Common myeloid progenitor, CD34-positive (primary cell): ENCODE measurements around the gene PLXNB2.

Source experiments
- CTCF ChIA-PET: fragments of 350-600 bp; sonication (Branson Sonifier 250); formaldehyde crosslinking; loops from one replicate; lab custom pipeline; 2021; ENCODE audit warnings: antibody characterized with exemption; lab: Charles Lee
- POLR2A ChIA-PET: fragments of 350-600 bp; sonication (Branson Sonifier 250); formaldehyde crosslinking; loops from one replicate; lab custom pipeline; 2021; ENCODE audit warnings: antibody characterized with exemption; lab: Charles Lee
- DNase-seq, 3 donors: peaks; one replicate each; pipeline versions ENCODE4 v3.0.0 to v3.0.0-alpha.2; 2013
- H3K27ac ChIP-seq, 2 experiments: 1 replicate in 1 of 2; 2 replicates in 1 of 2; pipeline ENCODE4 v1.7.0; 2013; ENCODE audit warnings: inconsistent platforms in 2 of 2, low read length in 2 of 2, mild to moderate bottlenecking in 2 of 2, low read depth in 1 of 2, moderate library complexity in 1 of 2; ENCODE audit not compliant: severe bottlenecking in 2 of 2, insufficient read depth in 1 of 2, poor library complexity in 1 of 2
- H3K27me3 ChIP-seq, 5 experiments: replicated peaks in 2 of 5; 1 replicate in 3 of 5; 2 replicates in 2 of 5; pipeline versions ENCODE4 v1.6.1 to v1.7.0; 2013; ENCODE audit warnings: low read length in 4 of 5, mild to moderate bottlenecking in 2 of 5, moderate library complexity in 2 of 5, inconsistent platforms in 1 of 5; ENCODE audit not compliant: insufficient read depth in 5 of 5, control insufficient read depth in 4 of 5
- H3K36me3 ChIP-seq, 4 experiments: 1 replicate in 2 of 4; 2 replicates in 2 of 4; pipeline versions ENCODE4 v1.6.1 to v1.7.0; 2013; ENCODE audit warnings: low read length in 3 of 4, control low read depth in 1 of 4, mild to moderate bottlenecking in 1 of 4; ENCODE audit not compliant: control insufficient read depth in 4 of 4, insufficient read depth in 4 of 4
- H3K4me1 ChIP-seq, 4 experiments: 1 replicate in 3 of 4; 2 replicates in 1 of 4; pipeline versions ENCODE4 v1.6.1 to v1.7.1; 2013; ENCODE audit warnings: low read length in 3 of 4, mild to moderate bottlenecking in 3 of 4, control low read depth in 1 of 4, inconsistent platforms in 1 of 4, moderate library complexity in 1 of 4; ENCODE audit not compliant: control insufficient read depth in 4 of 4, insufficient read depth in 4 of 4; ENCODE audit errors: control extremely low read depth in 1 of 4
- H3K4me3 ChIP-seq, 7 experiments: 1 replicate in 4 of 7; 2 replicates in 3 of 7; pipeline versions ENCODE4 v1.5.1 to v1.7.0; 2013; ENCODE audit warnings: mild to moderate bottlenecking in 7 of 7, low read length in 6 of 7, moderate library complexity in 6 of 7, inconsistent platforms in 2 of 7, low read depth in 2 of 7, control low read depth in 1 of 7; ENCODE audit not compliant: insufficient read depth in 4 of 7, control insufficient read depth in 1 of 7; ENCODE audit errors: extremely low read depth in 1 of 7
- H3K9me3 ChIP-seq, 5 experiments: 1 replicate in 4 of 5; 2 replicates in 1 of 5; pipeline versions ENCODE4 v1.6.1 to v1.7.1; 2013; ENCODE audit warnings: low read length in 4 of 5, mild to moderate bottlenecking in 2 of 5, inconsistent platforms in 1 of 5, low read depth in 1 of 5, moderate library complexity in 1 of 5; ENCODE audit not compliant: control insufficient read depth in 4 of 5, insufficient read depth in 2 of 5; ENCODE audit errors: control extremely low read depth in 1 of 5
- WGBS: methylation state at CpG from one replicate; pipeline ENCODE4 v1.1.5; 2013; ENCODE audit not compliant: insufficient coverage; 5-methylcytosine and 5-hydroxymethylcytosine counted together

The PLXNB2 gene

GRCh38 chr22:50253046-50253915 is 54.2 kb downstream of the PLXNB2 start:
- Histone ChIP-seq H3K4me1 (peaks cover 0 to 29% (median 25%) of the 10 kb centered on the region in 4 experiments), H3K36me3 (peaks cover 0 to 46% (median 25%) of the 10 kb centered on the region in 4 experiments), H3K9me3 (no peaks in the 10 kb centered on the region), H3K27me3 (no peaks in the 10 kb centered on the region), H3K4me3 (no peak overlapping the region), H3K27ac (no peak overlapping the region)
- POLR2A ChIA-PET, result interaction anchor here (0.6 to 1.4 kb wide), 2 partner anchors 9 to 328 kb away, joined by 3 read pairs; no protein-coding TSS in a partner anchor
- DNase-seq, result no peak
- WGBS, result 95% methylated on average over 20 of the region's 22 CpGs
- CTCF ChIA-PET, result interaction anchor here (0.7 to 4.0 kb wide), 19 partner anchors 8 to 354 kb away, joined by 3 to 31 read pairs (median 4); partner anchors contain the start of genes DENND6B, MAPK12, PLXNB2 and SCO2

- Histone ChIP-seq H3K36me3 (peaks cover 0 to 45% (median 28%) of the 10 kb centered on the region in 4 experiments), H3K27me3 (no peaks in the 10 kb centered on the region), H3K27ac (no peak overlapping the region), H3K4me3 (peak overlapping the region in 4 of 7 experiments; percentile 71 to 90 (median 79)), H3K4me1 (peaks cover 0 to 32% (median 27%) of the 10 kb centered on the region in 4 experiments), H3K9me3 (no peaks in the 10 kb centered on the region)
- DNase-seq, result peak; percentile 66 to 80 (median 77)
- ChIA-PET POLR2A (interaction anchor here (0.6 to 1.4 kb wide), 2 partner anchors 10 to 327 kb away, joined by 3 read pairs; no protein-coding TSS in a partner anchor), CTCF (interaction anchor here (0.6 to 4.0 kb wide), 23 partner anchors 8 to 354 kb away, joined by 3 to 31 read pairs (median 4); partner anchors contain the start of genes DENND6B, MAPK12, PLXNB2 and SCO2)
- WGBS, result 52% methylated on average over 23 of the region's 25 CpGs
Measured at GRCh38 chr22:50252082-50253045, 55.1 kb downstream of the PLXNB2 start.

- Histone ChIP-seq H3K36me3 (peaks cover 0 to 42% (median 28%) of the 10 kb centered on the region in 4 experiments), H3K4me1 (peaks cover 0 to 32% (median 27%) of the 10 kb centered on the region in 4 experiments), H3K9me3 (no peaks in the 10 kb centered on the region), H3K27ac (no peak overlapping the region), H3K27me3 (no peaks in the 10 kb centered on the region), H3K4me3 (peak overlapping the region; percentile 38 to 90 (median 76))
- WGBS, result under 1% methylated on average over 27 of the region's 36 CpGs
- DNase-seq, result peak in 2 of 3 donors; percentile 35 to 63
- ChIA-PET CTCF (interaction anchor here (0.9 to 4.0 kb wide), 18 partner anchors 8 to 248 kb away, joined by 3 to 31 read pairs (median 4); partner anchors contain the start of gene DENND6B), POLR2A (interaction anchor here (0.8 to 1.4 kb wide), 3 partner anchors 11 to 285 kb away, joined by 3 to 5 read pairs (median 3); no protein-coding TSS in a partner anchor)
Measured at GRCh38 chr22:50251477-50252081, 55.9 kb downstream of the PLXNB2 start.

GRCh38 chr22:50250555-50251476 is 56.6 kb downstream of the PLXNB2 start, which contains the start of gene HDAC10:
TSS of gene HDAC10 (minus strand) at chr22:50251265. CDS start at chr22:50251032, 233 bp downstream.
- ChIA-PET POLR2A (interaction anchor here (0.8 to 0.9 kb wide), 2 partner anchors 60 to 284 kb away, joined by 3 to 5 read pairs; no protein-coding TSS in a partner anchor), CTCF (interaction anchor here (0.6 to 4.0 kb wide), 15 partner anchors 9 to 247 kb away, joined by 3 to 31 read pairs (median 4); no protein-coding TSS in a partner anchor)
- Histone ChIP-seq H3K4me3 (peak within 1 kb of the TSS; percentile 38 to 90 (median 76)), H3K27me3 (no peaks in the 10 kb centered on the region), H3K4me1 (peaks cover 0 to 37% (median 31%) of the 10 kb centered on the region in 4 experiments), H3K36me3 (peaks cover 0 to 42% (median 33%) of the 10 kb centered on the region in 4 experiments), H3K27ac (peak within 1 kb of the TSS in 1 of 2 experiments; percentile 49), H3K9me3 (no peaks in the 10 kb centered on the region)
- WGBS, result under 1% methylated on average over 63 of the region's 81 CpGs
- DNase-seq, result peak; percentile 77 to 83 (median 81)

GRCh38 chr22:50250249-50250554 is 57.2 kb downstream of the PLXNB2 start:
- Histone ChIP-seq H3K27ac (peak overlapping the region in 1 of 2 experiments; percentile 49), H3K4me1 (peaks cover 0 to 43% (median 36%) of the 10 kb centered on the region in 4 experiments), H3K4me3 (peak overlapping the region in 6 of 7 experiments; percentile 62 to 90 (median 79)), H3K9me3 (no peaks in the 10 kb centered on the region), H3K36me3 (peaks cover 0 to 41% (median 31%) of the 10 kb centered on the region in 4 experiments), H3K27me3 (no peaks in the 10 kb centered on the region)
- ChIA-PET CTCF (interaction anchor here (1.2 to 4.0 kb wide), 6 partner anchors 9 to 91 kb away, joined by 6 to 31 read pairs (median 20); no protein-coding TSS in a partner anchor), POLR2A (no interaction called here)
- 88% methylated on average over 10 of the region's 11 CpGs for WGBS
- DNase-seq, result no peak
